CD4-positive, alpha-beta T cell treated with Interleukin-6 for 4 hours (primary cell): ENCODE data around the gene ZNF428.
"Not testable (repeated sequence)": the region's sequence is repeated elsewhere in the genome, so short reads cannot be mapped to it uniquely, and the experiment has no call there.

Experiments
- DNase-seq: peaks from one replicate; pipeline ENCODE4 v3.0.0-alpha.2; 2020; ENCODE audit warnings: mixed read lengths

The ZNF428 gene

DNA sequence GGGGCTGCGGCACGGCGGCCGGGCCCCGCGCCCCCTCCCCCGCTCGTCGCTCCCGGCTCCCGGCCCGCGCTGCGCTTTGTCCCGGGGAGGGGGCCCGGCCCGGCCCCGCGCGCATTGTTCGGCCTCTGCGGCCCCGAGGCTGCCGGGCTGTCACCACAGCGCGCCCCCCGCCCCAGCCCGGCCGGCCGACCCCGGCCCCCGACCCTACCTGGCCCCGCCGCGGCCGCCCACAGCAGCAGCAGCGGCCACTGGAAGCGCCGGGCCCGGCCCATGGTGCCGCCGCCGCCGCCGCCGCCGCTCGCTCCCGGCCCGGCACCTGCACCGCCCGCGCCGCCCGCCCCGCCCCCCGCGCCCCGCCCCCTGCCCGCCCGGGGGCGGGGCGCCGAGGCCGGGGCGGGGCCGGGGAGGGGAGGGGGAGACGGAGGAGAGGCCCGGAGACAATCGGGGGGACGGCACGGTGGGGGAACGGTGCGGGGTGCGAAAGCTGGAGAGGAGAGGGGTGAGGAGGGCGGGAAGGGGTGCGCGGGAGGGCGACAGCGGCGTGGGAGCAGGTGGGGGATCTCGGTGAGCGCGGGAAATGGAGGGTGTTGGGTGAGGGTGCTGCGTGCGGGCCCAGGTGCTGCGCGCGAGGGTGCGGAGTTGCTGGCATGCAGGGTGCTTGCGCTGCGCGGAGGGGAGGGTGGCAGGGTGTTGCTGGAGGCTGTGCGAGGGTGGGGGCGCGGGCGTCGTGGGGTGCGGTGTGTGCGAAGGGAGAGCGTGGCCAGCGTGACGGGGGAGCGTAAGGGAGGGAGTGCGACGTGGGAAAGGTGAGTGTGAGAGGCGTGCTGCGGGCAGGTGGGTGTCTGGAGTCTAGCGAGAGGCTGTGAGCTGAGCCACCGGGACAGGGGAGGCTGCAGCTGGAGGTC is 20.3 kb upstream of the ZNF428 start, which contains the start of gene CADM4:
Gene CADM4, minus strand, starts transcription at position 332 of the 905 bp plus-strand sequence. Its CDS starts 60 bp downstream, at position 272.
- peak; percentile 66 for DNase-seq

DNA sequence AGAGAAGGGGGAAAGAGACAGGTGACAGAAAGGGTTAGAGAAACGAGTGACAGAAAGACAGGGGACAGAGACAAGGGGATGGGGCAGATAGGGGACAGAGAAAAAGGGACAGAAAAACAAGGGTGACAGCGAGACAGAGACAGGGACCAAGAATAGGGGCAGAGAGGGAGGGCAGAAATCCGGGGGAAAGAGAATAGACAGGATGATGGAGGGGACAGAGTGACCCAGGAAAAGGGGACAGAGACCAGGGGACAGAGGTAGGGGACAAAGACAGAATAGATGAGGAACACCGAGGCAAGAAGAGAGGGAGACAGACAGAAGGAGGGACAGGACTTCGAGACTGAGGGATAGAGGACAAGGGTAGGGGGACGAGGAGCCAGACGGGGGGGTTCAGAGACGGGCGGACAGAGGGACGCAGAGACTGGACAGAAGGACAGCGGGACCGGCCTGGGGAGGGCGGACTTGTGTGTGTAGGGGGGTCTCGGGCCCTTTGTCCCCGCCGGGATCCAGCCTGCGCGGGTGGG is 19.6 kb upstream of the ZNF428 start:
- no peak for DNase-seq

DNA sequence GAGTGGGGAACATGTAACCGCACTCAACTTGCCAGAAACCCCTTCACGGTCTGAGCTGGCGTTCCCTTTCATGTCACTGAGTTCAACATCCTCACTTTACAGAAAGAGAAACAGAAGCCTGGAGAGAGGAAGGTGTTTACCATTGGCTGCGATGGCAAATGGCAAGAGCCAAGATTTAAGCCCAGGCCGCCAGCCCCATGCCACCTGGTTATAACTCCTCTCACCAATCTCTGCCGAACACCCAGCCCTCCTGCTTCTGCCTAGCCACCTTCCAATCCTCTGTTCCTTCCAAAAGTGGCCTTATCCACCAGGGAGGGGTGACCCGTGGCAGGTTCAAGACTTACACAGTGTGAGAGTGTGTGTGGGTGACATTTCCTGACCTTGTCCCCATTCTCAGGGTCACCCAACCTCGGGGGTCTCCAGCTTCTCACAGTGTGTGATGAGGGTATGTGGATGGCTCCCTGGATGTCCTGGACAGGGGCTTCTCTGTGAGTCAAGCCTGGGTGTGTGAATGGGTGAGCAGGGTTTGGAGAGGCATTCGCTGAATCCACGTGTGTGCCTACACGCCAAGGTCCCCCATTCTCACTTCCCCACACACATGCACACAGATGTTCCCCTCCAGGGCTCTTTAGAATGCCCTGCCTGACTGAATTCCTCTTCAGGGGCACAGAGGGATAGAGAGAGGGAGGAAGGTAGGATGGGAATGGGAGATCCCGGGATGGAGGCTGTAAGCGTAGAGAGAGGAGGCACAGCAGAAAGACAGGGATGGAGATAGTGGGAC is 19.0 kb upstream of the ZNF428 start:
- no peak for DNase-seq

DNA sequence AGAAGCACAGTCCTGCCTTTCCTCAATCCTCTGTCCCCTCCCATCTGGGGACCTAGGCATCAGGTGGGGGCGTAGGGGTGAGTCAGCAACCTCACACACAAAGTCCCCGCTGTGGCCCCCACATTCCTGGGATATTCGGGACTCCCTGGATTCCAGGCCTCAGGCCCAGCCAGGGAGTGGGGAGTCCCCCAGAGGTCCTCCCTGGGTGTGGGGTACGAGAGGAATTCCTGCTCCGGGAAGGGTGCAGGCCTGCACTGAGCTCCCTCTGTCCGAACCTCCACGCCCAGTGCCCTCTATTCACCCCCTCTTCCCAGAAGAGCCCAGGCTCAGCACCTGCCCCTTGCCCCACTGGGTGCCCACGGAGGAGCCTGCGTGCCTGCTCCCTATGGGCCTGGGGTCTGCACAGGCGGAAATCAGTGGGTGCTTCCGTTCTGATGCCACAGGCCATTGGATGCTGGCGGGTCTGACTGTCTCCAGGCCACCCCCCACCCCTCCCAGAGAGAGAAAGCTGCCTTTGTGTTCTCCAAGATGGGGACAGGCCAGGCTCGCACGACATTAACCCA is 16.8 kb upstream of the ZNF428 start:
- DNase-seq: no peak

DNA sequence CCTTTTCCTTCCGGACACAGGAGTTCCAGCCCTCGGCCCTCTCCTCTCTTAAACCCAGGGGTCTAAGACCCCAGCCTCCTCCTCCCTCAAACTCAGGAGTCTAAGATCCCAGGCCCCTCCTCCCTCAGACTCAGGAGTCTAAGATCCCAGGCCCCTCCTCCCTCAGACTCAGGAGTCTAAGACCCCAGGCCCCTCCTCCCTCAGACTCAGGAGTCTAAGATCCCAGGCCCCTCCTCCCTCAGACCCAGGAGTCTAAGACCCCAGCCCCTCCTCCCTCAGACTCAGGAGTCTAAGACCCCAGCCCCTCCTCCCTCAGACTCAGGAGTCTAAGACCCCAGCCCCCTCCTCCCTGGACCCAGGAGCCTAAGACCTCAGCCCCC is 16.1 kb upstream of the ZNF428 start:
- DNase-seq: not testable (repeated sequence)

DNA sequence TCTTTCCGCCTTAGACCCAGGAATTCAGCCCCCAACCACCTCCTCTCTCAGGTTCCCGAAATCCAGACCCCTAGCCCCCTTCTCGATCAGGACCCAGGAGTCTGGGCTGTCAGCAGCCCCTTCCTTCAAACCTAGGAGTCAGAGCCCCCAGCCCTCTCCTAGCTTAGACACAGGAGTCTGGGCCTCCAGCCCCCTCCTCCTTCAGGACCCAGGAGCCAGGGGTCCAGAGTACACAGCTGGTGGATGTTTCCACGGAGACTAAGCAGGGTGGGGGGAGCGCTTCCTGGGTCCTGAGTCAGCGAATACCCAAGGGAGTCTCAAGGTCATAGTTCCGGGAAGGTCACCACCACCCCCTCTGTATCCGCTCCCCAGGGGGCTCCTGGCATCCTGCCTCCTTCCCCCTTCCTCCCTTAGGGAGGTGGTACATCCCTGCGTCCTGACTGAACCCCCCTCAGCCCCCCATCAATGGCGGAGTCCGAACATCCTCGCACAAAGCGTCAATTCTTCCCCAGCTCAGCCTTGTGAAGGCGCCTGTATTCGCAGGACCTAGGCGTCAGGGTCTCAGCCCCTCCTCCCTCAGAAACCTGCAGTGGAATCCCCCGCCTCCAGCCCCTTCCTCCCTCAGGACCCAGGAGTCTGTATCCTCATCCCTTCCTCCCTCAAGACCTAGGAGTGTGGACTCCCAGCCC is 15.6 kb upstream of the ZNF428 start:
- no peak for DNase-seq

DNA sequence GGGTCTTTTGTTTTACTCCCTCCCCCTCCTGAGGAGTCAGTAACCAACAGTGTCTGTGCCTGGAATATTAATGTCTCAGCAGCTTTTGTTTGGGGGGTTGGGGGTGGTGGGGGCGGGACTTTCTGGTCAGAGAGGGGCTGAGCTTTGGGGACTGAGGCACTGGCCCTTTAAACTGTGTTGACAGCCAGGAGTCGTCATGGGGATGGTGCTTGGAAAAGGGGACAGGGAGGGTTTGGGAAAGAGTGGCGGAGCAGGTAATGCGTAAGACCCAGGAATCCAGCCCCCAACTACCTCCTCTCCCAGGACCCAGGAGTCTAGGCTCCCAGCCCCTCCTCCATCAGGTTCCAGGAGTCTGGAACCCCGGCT is 15.1 kb upstream of the ZNF428 start:
- DNase-seq: no peak

DNA sequence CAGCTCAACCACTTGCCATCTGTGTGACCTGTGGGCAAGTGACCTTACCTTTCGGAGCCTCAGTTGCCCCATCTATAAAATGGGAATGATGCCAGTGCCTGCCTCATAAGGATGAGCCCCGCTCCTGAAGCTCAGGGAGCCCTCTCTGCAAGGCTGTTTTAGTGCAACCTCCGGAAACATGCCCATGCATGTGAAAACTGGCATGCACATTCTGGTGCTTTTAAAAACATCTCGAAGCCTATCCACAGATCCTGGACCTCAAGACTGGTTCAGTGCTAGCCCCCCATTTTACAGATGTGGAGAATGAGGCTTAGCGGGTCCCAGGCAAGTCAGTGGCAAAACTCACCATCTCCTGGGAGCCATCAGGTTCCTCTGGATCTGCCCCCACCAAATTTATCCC is 14.6 kb upstream of the ZNF428 start:
- DNase-seq: no peak

DNA sequence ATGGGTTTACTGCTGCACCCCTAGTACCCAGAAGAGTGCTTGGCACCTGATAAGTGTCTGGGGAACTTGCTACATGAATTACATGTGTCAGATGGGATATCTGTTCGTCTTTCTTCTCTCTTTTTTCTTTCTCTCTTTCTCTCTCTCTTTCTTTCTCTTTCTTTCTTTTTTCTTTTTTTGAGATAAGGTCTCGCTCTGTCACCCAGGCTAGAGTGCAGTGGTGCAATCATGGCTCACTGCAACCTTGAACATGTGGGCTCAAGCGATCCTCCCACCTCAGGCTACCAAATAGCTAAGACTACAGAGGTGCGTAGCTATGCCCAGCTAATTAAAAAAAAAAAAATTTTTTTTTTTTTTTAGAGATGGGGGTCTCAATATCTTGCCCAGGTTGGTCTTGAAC is 14.1 kb upstream of the ZNF428 start:
- no peak for DNase-seq

DNA sequence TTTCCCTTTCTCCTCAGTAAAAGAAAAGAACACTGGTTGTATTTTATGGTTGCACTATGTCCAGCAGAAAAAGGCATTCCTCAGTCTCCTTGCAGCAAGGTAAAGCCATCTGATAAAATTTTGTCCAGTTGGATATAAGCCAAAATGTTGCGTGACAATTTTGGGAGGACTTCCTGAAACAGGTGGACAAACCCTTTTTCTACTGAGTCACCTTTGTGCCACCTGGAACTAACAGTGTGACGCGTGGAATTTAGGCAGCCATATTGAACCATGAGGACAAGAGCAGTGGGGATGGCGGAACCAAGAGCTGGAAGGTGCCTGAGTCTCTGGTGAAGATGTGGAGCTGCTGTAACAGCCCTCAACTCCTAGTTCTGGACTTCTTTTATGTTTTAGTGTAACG is 12.1 kb upstream of the ZNF428 start:
- DNase-seq: no peak

DNA sequence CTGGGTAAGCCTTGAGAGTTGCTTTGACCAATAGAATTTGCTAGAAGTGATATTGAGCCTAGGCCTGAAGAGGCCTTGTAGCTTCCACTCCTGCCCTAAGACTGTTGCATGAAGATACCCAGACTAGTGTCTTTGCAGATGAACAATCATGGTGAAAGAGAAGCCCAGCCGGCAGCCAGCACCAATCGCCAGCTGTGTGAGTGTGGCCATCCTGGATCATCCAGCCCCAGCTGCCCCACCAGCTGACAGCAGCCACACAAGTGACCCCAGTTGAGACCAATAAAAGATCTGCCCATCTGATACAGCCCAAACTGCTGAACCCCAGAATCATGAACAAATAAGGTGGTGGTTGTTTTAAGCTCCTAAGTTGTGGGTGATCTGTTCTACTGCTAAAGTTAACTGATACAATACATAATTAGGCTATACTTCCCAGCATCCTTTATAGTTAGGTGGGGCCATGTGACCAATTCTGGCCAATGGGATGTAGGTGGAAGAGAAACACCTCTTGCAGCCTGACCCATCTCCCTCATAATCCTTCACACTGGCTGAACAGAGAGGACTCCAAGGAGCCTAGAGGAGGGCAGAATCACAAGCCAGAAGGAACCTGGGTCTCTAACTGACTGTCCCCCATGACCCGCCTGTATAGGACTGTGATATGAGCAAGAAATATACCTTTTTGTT is 9.4 kb upstream of the ZNF428 start:
- no peak for DNase-seq

DNA sequence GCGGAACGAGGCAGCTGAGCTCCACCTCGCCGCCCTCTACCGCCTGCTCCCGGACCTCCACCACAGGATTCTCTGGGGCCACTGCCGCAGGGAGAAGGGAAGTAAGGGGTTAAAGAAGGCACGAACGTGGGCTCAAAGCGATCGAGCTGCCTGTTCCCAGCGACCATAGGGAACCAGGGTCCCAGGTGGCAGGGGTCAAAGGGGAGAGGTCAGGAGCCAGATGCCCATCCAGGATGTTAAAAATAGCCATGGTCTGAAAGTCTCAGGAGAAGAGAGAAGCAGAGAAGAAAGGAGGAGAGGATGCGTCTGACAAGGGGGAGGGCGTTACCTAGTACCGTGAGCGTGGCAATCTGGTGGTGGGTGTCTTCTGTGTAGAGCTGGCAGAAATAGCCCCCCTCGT is 7.4 kb upstream of the ZNF428 start:
- no peak for DNase-seq

DNA sequence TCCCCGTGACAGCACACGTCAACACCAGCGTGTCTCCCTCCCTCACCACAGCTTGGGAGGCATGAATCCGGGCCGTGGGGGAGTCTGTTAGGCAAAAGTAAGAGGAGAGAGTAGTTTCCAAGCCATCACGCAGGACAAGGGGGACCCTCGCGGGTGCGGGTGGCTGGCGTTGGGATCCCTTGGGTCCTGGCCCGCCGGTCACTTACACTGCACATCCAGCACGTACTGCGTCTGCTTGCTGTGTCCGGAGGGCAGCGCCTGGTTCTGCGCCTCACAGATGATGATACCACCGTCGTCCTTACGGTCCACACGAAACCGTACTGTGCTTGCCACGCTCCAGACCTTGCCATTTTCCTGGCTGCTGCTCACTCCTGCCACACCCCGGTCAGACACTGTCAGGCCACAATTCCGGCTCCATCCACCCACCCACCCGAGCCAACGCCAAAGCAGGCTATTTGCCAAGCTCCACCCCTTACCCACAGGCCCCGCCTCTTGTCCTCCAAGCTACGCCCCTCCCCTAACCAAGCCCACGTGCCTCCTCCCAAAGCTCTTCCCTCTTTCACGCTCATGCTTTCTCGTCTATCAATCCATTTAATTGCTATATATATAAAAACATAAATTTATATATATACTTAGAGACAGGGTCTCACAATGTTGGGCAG is 6.6 kb upstream of the ZNF428 start:
- DNase-seq: peak; percentile 24

DNA sequence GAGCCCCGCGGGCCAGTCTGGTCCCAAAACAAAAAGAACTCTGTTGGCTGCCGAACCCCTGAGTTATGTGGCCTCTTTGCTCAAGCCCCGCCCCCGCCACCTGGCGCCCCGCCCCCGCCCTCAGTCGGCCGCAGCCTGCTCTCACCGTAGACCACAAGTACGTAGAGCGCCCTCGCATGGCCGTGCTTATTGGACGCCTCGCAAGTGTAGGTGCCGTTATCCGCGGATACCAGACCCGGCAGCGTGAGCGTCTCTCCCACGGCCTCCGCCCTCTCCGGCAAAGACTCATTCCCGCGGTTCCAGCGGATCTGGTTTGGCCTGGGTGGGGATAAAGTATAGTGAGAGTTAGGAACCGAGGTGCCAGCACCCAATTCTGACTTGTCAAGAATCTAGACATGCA is 5.5 kb upstream of the ZNF428 start:
- DNase-seq: peak; percentile 92

DNA sequence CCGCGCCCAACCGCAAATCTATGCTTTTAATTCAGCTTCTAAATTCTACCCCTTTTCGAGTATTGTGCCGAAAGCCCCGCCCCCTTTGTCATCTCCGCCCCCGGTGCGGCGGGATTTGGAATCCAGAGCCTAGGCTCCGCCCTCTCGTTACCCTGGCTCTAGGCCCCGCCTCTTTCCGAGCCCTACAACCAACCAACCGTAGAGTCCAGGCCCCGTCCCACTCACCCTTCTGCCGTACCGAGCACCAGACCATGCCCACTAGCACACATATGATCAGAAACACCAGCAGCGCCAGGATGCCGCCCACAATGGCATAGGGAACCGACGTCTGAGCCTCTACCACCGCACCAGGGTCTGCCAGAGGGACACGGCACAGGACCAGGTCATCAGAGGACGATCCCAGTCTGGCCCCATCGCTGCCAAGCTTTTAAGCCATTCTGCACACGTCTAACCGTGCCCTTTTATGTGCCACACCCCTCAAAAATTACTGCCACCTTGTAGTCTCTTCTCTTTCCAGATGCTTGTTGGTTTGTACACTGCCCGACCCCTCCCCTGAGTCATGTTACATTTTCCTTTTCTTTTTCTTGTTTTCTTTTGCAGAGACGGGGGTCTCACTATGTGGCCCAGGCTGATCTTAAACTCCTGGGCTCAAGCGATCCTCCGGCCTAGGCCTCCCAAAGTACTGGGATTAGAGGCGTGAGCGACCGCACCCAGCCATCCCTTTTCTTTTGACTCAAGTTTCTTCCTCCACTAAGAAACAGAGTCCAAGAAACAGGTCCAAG is 4.7 kb upstream of the ZNF428 start:
- DNase-seq: peak; percentile 21

DNA sequence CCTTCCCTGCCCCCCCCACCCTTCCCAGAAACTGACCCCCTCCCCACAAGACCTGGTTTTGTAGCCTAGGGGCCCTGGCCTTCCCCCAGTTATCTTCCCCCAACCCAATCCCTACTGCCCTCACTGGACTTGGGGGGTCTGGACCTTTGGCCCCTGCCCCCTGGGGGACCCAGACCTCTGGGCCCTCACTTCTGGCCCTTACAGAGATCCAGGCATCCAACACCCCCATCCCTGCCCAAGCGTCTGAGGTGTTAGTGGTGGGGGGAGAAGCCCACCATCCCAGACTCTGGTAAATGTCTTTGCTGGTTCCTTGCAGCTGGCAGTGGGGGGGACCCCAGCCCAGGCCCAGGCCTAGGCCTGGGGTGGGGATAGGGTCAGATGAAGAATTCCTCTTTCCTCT is 3.5 kb upstream of the ZNF428 start:
- no peak for DNase-seq

DNA sequence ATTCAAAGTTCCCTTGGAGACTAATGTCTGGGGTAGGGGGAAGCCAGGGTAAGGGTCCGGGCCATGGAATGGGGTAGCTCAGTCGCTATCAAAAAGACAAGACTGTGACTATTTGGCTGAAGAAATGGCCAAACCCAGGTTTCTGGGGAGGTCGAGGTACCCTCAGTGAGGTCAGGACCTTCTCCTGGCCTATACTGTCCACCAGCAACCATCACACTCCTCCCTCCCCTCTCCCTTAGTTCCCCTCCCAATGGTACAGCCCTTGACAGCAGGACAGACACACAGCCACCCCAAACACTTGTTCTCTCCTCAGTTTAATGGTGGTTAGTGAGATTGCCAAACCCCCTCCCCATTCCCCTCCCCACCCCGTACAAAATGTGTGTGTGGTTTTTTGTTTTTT is 2.6 kb upstream of the ZNF428 start:
- DNase-seq: no peak

DNA sequence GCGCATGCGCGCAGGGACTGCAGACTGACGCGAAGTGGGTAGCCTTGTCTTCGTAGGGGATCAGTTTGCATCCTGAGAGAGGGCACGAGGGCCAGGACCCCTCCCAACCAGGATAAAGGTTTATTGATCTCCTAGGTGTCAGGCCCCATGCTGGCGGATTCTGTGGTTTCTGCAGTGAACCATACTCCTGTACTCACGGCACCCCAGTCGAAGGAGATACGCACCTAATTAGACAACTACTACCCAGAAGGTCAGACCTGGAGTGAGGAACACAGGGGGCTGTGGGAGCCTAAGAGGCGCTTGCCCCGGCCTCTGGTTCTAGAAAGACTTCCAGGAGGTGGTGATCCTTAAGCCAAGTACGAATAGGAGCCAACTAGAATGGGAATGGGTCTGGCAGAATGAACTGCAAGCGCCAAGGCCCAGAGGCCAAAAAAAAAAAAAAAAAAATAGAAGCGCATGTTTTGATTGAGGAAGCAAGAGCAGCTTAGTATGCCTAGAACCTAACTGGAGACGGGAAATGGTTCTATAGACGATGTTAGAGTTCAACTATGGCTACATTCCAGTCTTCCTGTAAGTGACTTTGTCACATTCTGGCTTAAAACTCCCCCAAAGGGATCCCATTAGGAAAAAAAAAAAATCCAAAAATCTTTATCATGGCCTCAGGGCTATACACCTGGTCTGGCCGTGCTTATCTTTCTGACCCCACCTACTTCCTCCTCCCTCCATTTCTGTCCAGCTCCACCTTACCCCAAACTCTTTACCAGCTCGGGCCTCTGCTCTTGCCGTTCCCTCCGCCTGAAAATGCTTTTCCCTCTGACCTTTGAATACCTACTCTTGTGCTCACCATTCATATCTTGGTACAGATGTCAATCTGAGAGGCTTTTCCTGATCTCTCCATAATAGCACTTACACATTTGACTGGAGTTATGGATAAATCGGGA is 902 bp upstream of the ZNF428 start:
- peak; percentile 91 for DNase-seq

DNA sequence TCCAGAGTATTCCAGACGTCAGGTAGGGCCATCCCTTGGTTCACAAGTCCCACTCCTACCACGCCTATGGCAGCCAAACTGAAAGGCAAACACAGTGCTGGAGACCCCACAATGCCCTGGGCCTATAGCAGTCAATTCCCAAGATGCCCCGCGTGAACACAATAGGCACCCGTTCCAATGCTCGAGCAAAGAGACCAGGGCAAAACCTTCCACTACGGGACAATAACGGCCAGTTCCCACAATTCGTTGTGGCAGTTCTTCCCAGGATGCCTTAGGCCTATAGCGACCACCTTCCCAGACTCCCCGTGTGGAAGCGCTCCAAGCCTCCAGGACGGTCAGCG is 538 bp downstream of the ZNF428 start:
- peak; percentile 46 for DNase-seq

DNA sequence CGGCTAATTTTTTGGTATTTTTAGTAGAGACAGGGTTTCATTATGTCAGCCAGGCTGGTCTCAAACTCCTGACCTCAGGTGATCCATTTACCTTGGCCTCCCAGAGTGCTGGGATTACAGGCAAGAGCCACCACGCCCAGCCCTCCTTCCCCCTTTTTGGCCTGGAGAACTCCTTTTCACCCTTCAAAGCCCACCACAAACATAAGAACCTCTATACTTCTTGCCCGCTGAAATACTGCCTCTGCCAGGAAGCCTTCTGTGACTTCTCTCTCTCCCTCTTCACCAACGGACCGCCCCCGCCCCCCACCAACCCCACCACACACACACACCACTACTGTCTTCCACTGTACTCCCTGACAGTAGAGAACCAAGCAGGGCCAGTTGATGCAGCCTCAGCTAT is 2.5 kb downstream of the ZNF428 start:
- no peak for DNase-seq
